ENCODE measurements around the gene MUC4.

- TF ChIP-seq, protein P1, sequence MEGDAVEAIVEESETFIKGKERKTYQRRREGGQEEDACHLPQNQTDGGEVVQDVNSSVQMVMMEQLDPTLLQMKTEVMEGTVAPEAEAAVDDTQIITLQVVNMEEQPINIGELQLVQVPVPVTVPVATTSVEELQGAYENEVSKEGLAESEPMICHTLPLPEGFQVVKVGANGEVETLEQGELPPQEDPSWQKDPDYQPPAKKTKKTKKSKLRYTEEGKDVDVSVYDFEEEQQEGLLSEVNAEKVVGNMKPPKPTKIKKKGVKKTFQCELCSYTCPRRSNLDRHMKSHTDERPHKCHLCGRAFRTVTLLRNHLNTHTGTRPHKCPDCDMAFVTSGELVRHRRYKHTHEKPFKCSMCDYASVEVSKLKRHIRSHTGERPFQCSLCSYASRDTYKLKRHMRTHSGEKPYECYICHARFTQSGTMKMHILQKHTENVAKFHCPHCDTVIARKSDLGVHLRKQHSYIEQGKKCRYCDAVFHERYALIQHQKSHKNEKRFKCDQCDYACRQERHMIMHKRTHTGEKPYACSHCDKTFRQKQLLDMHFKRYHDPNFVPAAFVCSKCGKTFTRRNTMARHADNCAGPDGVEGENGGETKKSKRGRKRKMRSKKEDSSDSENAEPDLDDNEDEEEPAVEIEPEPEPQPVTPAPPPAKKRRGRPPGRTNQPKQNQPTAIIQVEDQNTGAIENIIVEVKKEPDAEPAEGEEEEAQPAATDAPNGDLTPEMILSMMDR (conservative IDR thresholded peaks at IDR 0.05; ENCODE audit: low read depth, low read length): no peak
- no peak for TF ChIP-seq EZH2 (IDR thresholded peaks at IDR 0.05; ENCODE audit: borderline replicate concordance, low read depth, low read length, poor library complexity, severe bottlenecking)
These were observed 46.6 kb downstream of the MUC4 start for GRCh38 chr3:195764961-195765706.

Data from A673 (cell line).